H1 (cell line): ENCODE data around the gene TAS2R16. TPM values are rescaled to one million over a fixed set of nuclear protein-coding genes. Genes with fewer than 3 reads are reported as not detected.
A peak's percentile ranks its signal among the peaks of the same experiment; 100 is the strongest.

Source experiments
- CTCF ChIA-PET: fragments of 300-600 bp; sonication (Branson Sonifier 250); formaldehyde crosslinking; loops from one replicate; lab custom pipeline; 2021; ENCODE audit not compliant: partially characterized antibody; lab: Charles Lee
- POLR2A ChIA-PET: fragments of 300-600 bp; sonication (Branson Sonifier 250); formaldehyde crosslinking; loops from one replicate; lab custom pipeline; 2021; ENCODE audit warnings: inconsistent platforms; ENCODE audit not compliant: partially characterized antibody; lab: Charles Lee
- DNase-seq, 2 experiments: peaks; one replicate each; pipeline versions ENCODE4 v3.0.0 to v3.0.0-alpha.2; 2010 to 2022; ENCODE audit warnings: low spot score in 2 of 2, low read depth in 1 of 2, mixed read lengths in 1 of 2
- FAIRE-seq: peaks from 2 replicates; lab custom pipeline; 2011; peaks lifted over from hg19 to GRCh38; lab: Jason Lieb, UNC
- H2AFZ ChIP-seq: 2 replicates; pipeline ENCODE4 v1.8.1; 2012; ENCODE audit warnings: low read length, inconsistent platforms
- H2AK5ac ChIP-seq: 2 replicates; pipeline ENCODE4 v1.6.1; 2013; ENCODE audit warnings: low read depth, low read length
- H2BK120ac ChIP-seq: replicated peaks from 2 replicates; pipeline ENCODE3; 2013; ENCODE audit warnings: low read depth, low read length, inconsistent platforms
- H2BK12ac ChIP-seq: 2 replicates; pipeline ENCODE4 v1.6.1; 2013; ENCODE audit warnings: low read depth, low read length
- H2BK15ac ChIP-seq: 2 replicates; pipeline ENCODE4 v1.6.1; 2013; ENCODE audit warnings: low read length
- H2BK20ac ChIP-seq: 2 replicates; pipeline ENCODE4 v1.6.1; 2013; ENCODE audit warnings: low read length
- H2BK5ac ChIP-seq: 2 replicates; pipeline ENCODE4 v1.6.1; 2013; ENCODE audit warnings: low read depth, low read length
- H3K14ac ChIP-seq: 2 replicates; pipeline ENCODE4 v1.6.1; 2013; ENCODE audit warnings: inconsistent platforms; ENCODE audit not compliant: insufficient read length
- H3K18ac ChIP-seq: 2 replicates; pipeline ENCODE4 v1.6.1; 2013; ENCODE audit warnings: low read length; ENCODE audit errors: extremely low read depth
- H3K23ac ChIP-seq: 2 replicates; pipeline ENCODE4 v1.6.1; 2013; ENCODE audit warnings: inconsistent platforms; ENCODE audit not compliant: insufficient read length
- H3K23me2 ChIP-seq: 2 replicates; pipeline ENCODE4 v1.6.1; 2013; ENCODE audit warnings: low read depth, low read length
- H3K27ac ChIP-seq: 2 replicates; pipeline ENCODE4 v1.6.1; 2011; ENCODE audit warnings: low read depth, low read length, inconsistent platforms
- H3K27me3 ChIP-seq, 4 experiments: replicated peaks in 1 of 4; 1 replicate in 1 of 4; 2 replicates in 3 of 4; pipeline versions ENCODE4 v1.6.1 to v1.8.1; 2011 to 2013; ENCODE audit warnings: low read length in 3 of 4, mild to moderate bottlenecking in 3 of 4, inconsistent platforms in 2 of 4, mixed read lengths in 2 of 4, moderate library complexity in 1 of 4; ENCODE audit not compliant: control insufficient read depth in 3 of 4, insufficient read depth in 3 of 4; ENCODE audit errors: extremely low read depth in 1 of 4
- H3K36me3 ChIP-seq, 4 experiments: 2 replicates each; pipeline versions ENCODE4 v1.6.1 to v1.8.1; 2011 to 2013; ENCODE audit warnings: mild to moderate bottlenecking in 4 of 4, low read length in 3 of 4, moderate library complexity in 2 of 4, control low read depth in 1 of 4, inconsistent platforms in 1 of 4; ENCODE audit not compliant: insufficient read depth in 4 of 4, control insufficient read depth in 2 of 4
- H3K4ac ChIP-seq: replicated peaks from 2 replicates; pipeline ENCODE3; 2013; ENCODE audit warnings: low read length, low read depth, mixed read lengths, inconsistent platforms; ENCODE audit not compliant: insufficient read length
- H3K4me1 ChIP-seq, 4 experiments: replicated peaks in 1 of 4; 1 replicate in 1 of 4; 2 replicates in 3 of 4; pipeline versions ENCODE4 v1.6.1 to v1.8.1; 2011 to 2013; ENCODE audit warnings: low read length in 3 of 4, inconsistent platforms in 2 of 4, mixed read lengths in 1 of 4; ENCODE audit not compliant: insufficient read depth in 4 of 4, control insufficient read depth in 3 of 4
- H3K4me2 ChIP-seq, 2 experiments: 2 replicates each; pipeline versions ENCODE4 v1.6.1 to v1.8.1; 2011 to 2013; ENCODE audit warnings: low read depth in 2 of 2, low read length in 2 of 2, control low read depth in 1 of 2, inconsistent platforms in 1 of 2, mild to moderate bottlenecking in 1 of 2; ENCODE audit not compliant: insufficient read depth in 1 of 2
- H3K4me3 ChIP-seq, 4 experiments: fragments of 200-600, 300-600 bp in 1 of 4; sonication (generic), shearing (Covaris generic), sonication (Bioruptor Twin) in 1 of 4; 2 replicates each; pipeline versions ENCODE4 v1.5.1 to v1.8.1; 2011 to 2016; ENCODE audit warnings: low read length in 4 of 4, low read depth in 3 of 4, control low read depth in 2 of 4, inconsistent platforms in 2 of 4, mild to moderate bottlenecking in 2 of 4, mixed read lengths in 1 of 4, moderate library complexity in 1 of 4; ENCODE audit not compliant: insufficient read depth in 2 of 4; ENCODE audit errors: extremely low read depth in 1 of 4
- H3K56ac ChIP-seq: replicated peaks from 2 replicates; pipeline ENCODE3; 2013; ENCODE audit warnings: low read depth, mild to moderate bottlenecking, mixed read lengths, low read length, inconsistent platforms; ENCODE audit not compliant: insufficient read length
- H3K79me1 ChIP-seq: 2 replicates; pipeline ENCODE4 v1.6.1; 2013; ENCODE audit warnings: low read depth, low read length, control low read depth
- H3K79me2 ChIP-seq, 2 experiments: 2 replicates each; pipeline versions ENCODE4 v1.6.1 to v1.8.1; 2012 to 2013; ENCODE audit warnings: low read length in 2 of 2, mild to moderate bottlenecking in 2 of 2, inconsistent platforms in 1 of 2; ENCODE audit not compliant: insufficient read depth in 2 of 2, control insufficient read depth in 1 of 2
- H3K9ac ChIP-seq, 4 experiments: replicated peaks in 1 of 4; 1 replicate in 1 of 4; 2 replicates in 3 of 4; pipeline versions ENCODE4 v1.6.1 to v1.8.1; 2011 to 2013; ENCODE audit warnings: low read depth in 3 of 4, low read length in 3 of 4, control low read depth in 2 of 4, mild to moderate bottlenecking in 2 of 4, moderate library complexity in 2 of 4, inconsistent platforms in 1 of 4; ENCODE audit errors: extremely low read depth in 1 of 4
- H3K9me3 ChIP-seq, 2 experiments: 2 replicates each; pipeline versions ENCODE4 v1.6.1 to v1.8.1; 2012 to 2013; ENCODE audit warnings: mild to moderate bottlenecking in 2 of 2, moderate library complexity in 2 of 2, control low read depth in 1 of 2, inconsistent platforms in 1 of 2, low read depth in 1 of 2, low read length in 1 of 2, mixed read lengths in 1 of 2; ENCODE audit not compliant: insufficient read depth in 2 of 2
- H4K20me1 ChIP-seq, 2 experiments: replicated peaks in 1 of 2; 2 replicates each; pipeline versions ENCODE3 to v1.8.1; 2011 to 2013; ENCODE audit warnings: inconsistent platforms in 2 of 2, low read length in 2 of 2, mild to moderate bottlenecking in 1 of 2; ENCODE audit not compliant: insufficient read depth in 2 of 2, control insufficient read depth in 1 of 2
- H4K5ac ChIP-seq: 2 replicates; pipeline ENCODE4 v1.6.1; 2013; ENCODE audit warnings: low read length, low read depth, mixed read lengths, inconsistent platforms; ENCODE audit not compliant: insufficient read length
- H4K8ac ChIP-seq: 2 replicates; pipeline ENCODE4 v1.8.0; 2013; ENCODE audit warnings: mild to moderate bottlenecking, moderate library complexity, low read length, inconsistent platforms; ENCODE audit not compliant: insufficient read depth; ENCODE audit errors: extremely low read depth
- H4K91ac ChIP-seq: replicated peaks from 2 replicates; pipeline ENCODE3; 2013; ENCODE audit warnings: low read length, mixed read lengths, inconsistent platforms; ENCODE audit not compliant: insufficient read length
- EGR1 ChIP-seq: IDR thresholded peaks from 2 replicates; pipeline ENCODE4 v1.6.1; 2011; ENCODE audit warnings: low read depth, low read length, borderline replicate concordance
- EP300 ChIP-seq, 2 experiments: IDR thresholded peaks; 1 replicate in 1 of 2; 2 replicates in 1 of 2; pipeline ENCODE4 v1.6.1; 2011 to 2012; ENCODE audit warnings: low read depth in 2 of 2, low read length in 2 of 2, mild to moderate bottlenecking in 2 of 2, borderline replicate concordance in 1 of 2, inconsistent platforms in 1 of 2, moderate library complexity in 1 of 2
- RXRA ChIP-seq: IDR thresholded peaks from 2 replicates; pipeline ENCODE4 v1.6.1; 2011; ENCODE audit warnings: low read depth, mild to moderate bottlenecking, low read length, moderate library complexity; ENCODE audit not compliant: insufficient read depth
- TBP ChIP-seq: IDR thresholded peaks from 2 replicates; pipeline ENCODE4 v1.6.1; 2011; ENCODE audit warnings: low read depth, low read length, improper control_type of control experiment
- WGBS, 2 experiments: shearing (Covaris generic) in 1 of 2; methylation state at CpG; one replicate each; pipeline versions ENCODE4 v1.1.6 to v1.1.7; 2013 to 2015; ENCODE audit warnings: low lambda C conversion rate in 2 of 2, mixed read lengths in 2 of 2, inconsistent platforms in 1 of 2, low coverage in 1 of 2, missing lambda C conversion rate in 1 of 2; ENCODE audit not compliant: insufficient replicate concordance in 2 of 2, insufficient coverage in 1 of 2, insufficient read length in 1 of 2; ENCODE audit errors: extremely low coverage in 1 of 2, missing lambda C conversion rate in 1 of 2; 5-methylcytosine and 5-hydroxymethylcytosine counted together
- polyA plus RNA-seq, 7 experiments: library from polyadenylated mRNA; depleted of rRNA in 3 of 7; stranded (reverse) in 5 of 7; unstranded in 2 of 7; fragments of >200 nt in 5 of 7; fragments of 200-250 nt in 2 of 7; gene quantifications; 1 replicate in 5 of 7; 2 replicates in 1 of 7; 4 replicates in 1 of 7; pipeline versions ENCODE4 v1.2.1 to v1.2.3, GENCODE V29; 2011 to 2013; ENCODE audit warnings: missing spikeins in 2 of 7, mixed read lengths in 2 of 7
- total RNA-seq: library from RNA; stranded (reverse); fragmentation: NEBNext Ultra II Directional; extraction: Animal tissue kit (Norgen Biotek cat#: 25700); gene quantifications from 2 replicates; pipeline ENCODE4 v1.2.1, GENCODE V29; 2021

Gene TAS2R16
- total and polyA plus RNA-seq, 2 of the 8 experiments (the other 6 are each of a cell fraction or from before 2014, with no cell fraction given) = not detected

DNA sequence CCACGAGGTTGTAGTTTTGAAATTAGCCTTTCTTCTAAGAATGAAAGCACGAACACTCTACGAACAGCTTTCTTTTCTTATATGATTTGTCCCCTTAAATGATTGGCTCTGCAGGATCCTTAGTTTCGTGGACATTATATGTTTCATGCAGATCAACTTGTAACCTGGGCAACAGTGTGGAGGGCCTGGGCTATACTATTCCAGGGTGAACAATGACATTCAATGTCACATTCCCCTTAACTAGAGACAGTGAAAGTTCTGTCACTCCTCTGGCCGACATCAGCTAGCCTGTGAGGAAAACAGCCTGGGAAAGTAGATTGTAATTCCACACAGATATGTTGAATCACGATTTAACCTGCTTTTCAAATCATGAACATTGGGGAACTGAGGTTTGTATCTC is 23.4 kb downstream of the TAS2R16 start:
- Histone ChIP-seq H4K8ac (no peak overlapping the region), H2BK15ac (no peak overlapping the region), H3K79me2 (no peaks in the 10 kb centered on the region), H3K36me3 (no peaks in the 10 kb centered on the region), H3K4me1 (peaks cover 0 to 3% (median 0%) of the 10 kb centered on the region in 4 experiments; a peak in 1 of 7 replicates), H3K27me3 (no peaks in the 10 kb centered on the region), H3K23ac (no peak overlapping the region), H4K91ac (no peak overlapping the region), H2AK5ac (no peak overlapping the region), H3K9ac (no peak overlapping the region), H3K14ac (no peak overlapping the region), H3K27ac (no peak overlapping the region), H3K4ac (no peak overlapping the region), H3K9me3 (no peaks in the 10 kb centered on the region), H3K79me1 (no peaks in the 10 kb centered on the region), H3K4me2 (no peak overlapping the region), H2BK20ac (no peak overlapping the region), H4K5ac (no peak overlapping the region), H3K4me3 (no peak overlapping the region), H2BK120ac (no peak overlapping the region), H3K23me2 (no peaks in the 10 kb centered on the region; the same call in 1 of the 2 replicates), H2AFZ (peak overlapping the region; percentile 84; the same call in 1 of the 2 replicates), H2BK12ac (no peak overlapping the region), H2BK5ac (no peak overlapping the region), H3K18ac (no peak overlapping the region), H3K56ac (no peak overlapping the region), H4K20me1 (no peaks in the 10 kb centered on the region)
- ChIA-PET POLR2A (no interaction called here), CTCF (no interaction called here)
- FAIRE-seq (no peak), DNase-seq (no peak)
- 87% methylated on average over 6 of the region's 6 CpGs; no CpG with 5 or more reads in 1 of the 2 experiments for WGBS, 2 experiments
- TF ChIP-seq TBP (no peak), EP300 (IDR thresholded peaks at IDR 0.05; ENCODE audit: borderline replicate concordance in 1 of 2, low read depth in 2 of 2, low read length in 2 of 2) (no peak), EGR1 (no peak), RXRA (no peak)
